Stimulated activated CD4-positive, alpha-beta T cell treated with anti-CD3 and anti-CD28 coated beads, TNF-alpha, amount 100 ng/mL, for 1 hour (primary cell): ENCODE data around the gene RBM10.

ENCODE experiments used
- DNase-seq, 3 donors: peaks; one replicate each; pipeline ENCODE4 v3.0.0-alpha.2; 2020; ENCODE audit warnings: low read depth in 3 of 3, low spot score in 1 of 3

Gene RBM10

DNA sequence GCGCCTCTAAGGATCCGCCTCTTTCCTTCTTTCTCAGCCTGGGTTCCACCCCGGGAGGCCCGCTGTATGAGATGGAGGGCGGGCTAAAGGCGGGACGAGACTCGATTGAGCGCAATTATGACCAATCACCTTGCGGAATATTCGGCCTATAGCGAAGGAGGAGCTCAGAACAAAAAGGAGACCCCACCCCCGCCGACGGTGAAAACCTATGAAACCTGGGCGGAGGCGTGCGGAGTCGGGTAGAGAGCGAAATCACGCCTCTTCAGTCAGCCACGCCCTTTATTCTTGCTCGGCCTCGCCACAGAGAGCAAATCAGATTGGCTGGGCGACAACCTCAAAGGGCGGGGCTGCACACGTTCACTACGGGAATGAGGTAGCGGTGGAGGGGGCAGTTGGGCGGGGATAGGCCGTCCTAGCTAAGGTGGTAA, 72.8 kb downstream of the RBM10 start:
- DNase-seq = peak; percentile 87 to 95 (median 90)

DNA sequence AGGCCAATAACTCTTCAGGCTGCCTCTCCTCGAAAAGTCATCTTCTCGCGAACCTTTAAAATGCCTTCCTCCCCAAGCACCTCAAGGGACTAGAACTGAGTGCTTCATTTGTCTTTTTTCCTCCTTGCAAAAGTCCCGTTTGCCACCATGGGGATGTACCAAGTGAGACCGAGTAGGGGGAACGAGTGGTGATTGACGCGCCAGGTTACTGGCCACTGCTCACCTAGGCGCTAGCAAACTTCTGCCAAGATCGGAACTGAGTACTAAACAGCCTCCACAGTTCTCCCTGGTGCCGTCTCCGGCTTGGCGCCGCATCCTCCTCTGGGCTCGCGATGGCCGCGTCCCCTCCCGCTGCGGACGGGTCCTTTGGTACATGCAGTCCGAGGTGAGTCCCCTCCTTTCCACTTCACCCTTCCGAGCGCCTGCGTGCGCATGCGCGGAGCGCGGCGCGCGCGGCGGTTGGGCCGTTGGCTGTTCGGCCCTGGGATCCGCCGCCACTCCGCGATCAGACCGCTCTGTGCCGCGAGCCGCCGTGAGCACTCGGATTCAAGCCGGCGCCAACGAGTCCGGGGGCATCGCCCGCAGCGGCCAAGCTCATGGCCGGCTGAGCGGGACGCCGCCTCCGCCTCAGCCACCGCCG, 73.4 kb downstream of the RBM10 start, which contains the start of gene CDK16:
TSS of gene CDK16 (plus strand) at position 402 of the 640 bp plus-strand sequence. CDS start 4,877 bp downstream, outside the sequence.
- DNase-seq = peak in 2 of 3 donors; percentile 48 to 71

DNA sequence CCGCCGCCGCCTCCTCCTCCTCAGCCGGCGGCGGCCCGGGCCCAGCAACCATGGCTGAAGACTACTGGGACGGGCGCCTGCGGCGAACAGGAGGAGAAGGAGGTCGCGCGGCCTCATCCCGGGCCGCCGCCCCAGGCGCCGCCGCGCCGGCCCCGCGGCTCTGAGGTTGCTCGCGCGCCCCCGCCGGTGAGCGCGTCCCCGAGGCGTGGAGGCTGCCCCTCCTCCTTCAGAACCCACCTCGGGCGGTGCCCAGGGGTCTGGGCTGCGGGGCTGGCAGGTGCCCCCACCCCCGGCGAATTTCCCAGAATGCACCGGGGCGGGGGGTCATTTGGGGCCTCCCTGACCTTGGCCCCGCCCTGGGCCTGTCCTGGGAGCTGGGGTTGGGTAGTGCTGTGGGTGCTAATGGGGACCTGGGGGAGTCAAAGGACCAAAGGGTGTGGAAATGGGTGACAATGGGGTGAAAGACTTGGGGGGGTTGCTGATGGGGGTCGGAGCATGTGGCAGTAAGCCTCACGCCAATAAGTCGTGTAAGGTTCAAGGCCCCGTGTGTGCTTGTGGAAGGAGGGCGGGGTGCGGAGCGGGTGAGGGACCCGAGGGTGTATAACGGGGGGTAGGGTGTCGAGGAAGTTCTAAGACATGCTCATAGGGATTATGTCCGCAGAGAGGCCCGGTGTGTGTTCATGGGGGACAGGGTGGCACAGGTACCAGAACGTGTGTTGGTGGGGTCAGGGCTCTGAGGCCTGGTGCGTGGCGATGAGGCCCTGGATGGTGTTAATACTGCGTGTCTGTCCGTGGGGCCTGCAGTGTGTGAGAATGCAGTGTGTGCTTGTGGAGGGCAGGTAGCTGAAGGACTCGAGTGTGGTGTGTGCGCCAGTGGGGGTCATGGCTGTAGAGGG, 74.1 kb downstream of the RBM10 start:
- peak in 1 of 3 donors; percentile 40 for DNase-seq

DNA sequence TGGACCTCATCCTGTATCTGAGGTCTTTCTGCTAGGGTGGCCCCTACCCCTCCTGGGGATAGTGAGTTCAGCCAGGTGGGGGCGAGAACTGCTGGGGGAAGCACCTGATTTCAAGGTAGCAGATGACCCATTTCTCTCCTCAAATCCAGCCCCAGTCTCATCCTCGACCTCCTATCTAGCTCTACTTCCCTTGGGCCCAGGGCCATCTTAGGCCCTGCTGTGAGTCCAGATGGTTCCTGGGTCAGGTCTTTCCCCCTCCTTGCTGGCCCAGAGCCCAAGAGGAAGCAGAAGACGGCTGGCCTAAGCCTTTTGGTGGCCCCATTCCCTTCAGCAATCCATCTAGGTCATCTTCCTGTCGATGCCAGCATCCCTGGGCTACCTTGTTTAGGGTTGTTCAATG, 76.7 kb downstream of the RBM10 start:
- DNase-seq = no peak

DNA sequence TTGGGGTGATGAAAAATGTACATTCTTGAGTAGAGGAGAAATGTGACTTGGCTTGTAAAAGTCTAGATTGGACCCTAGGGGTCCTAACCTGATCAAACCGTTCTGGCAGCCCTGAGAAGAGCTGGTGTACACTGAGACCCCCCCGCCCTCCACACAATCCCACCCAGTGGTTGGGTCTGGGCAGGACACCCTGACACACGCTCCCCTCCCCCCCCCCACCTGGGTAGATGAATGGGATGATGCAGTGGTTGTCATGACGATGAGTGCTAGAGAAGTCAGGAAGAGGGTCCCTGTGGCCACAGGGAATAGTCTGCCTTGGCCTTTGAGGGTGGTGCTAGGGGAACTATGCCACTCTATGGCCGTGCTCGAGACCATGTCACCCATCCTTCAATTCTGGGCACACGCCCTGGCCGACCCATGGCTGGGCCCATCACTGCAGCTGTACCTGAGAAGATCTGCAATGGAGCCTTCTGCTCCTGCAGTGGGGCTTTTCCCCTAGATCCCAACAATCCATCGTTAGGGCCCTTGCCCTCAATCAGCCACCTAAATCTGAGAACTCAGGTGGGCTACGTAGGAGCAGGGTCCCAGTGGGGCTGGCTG, 77.8 kb downstream of the RBM10 start:
- no peak for DNase-seq

DNA sequence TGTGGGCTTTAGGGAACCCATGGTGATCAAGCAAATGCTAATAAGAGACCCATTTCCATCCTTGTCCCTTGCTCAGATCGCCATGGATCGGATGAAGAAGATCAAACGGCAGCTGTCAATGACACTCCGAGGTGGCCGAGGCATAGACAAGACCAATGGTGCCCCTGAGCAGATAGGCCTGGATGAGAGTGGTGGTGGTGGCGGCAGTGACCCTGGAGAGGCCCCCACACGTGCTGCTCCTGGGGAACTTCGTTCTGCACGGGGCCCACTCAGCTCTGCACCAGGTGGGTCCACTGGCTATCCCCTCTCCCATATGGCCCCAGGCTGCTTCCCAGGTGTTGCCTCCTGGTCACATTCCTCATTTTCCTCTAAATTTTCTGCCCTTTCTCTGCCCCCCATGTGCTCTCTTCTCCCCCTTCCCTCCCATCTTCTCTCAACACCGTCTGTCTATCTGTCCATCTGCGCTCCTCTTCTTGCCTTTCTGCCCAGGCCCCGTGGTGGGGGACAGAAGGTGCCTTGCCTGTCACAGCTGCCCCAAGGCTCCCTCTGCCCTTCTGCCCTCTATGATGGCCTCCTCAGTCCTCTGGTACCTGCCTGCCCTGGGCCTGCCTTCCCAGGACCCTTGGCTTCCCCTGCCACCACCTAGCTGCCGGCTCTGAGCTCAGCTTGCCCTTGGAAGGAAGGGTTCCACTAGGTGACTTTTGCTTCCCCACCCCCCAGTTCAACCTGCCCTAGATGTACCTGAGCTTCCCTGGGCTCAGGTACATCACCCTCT, 78.6 kb downstream of the RBM10 start:
- DNase-seq = no peak

DNA sequence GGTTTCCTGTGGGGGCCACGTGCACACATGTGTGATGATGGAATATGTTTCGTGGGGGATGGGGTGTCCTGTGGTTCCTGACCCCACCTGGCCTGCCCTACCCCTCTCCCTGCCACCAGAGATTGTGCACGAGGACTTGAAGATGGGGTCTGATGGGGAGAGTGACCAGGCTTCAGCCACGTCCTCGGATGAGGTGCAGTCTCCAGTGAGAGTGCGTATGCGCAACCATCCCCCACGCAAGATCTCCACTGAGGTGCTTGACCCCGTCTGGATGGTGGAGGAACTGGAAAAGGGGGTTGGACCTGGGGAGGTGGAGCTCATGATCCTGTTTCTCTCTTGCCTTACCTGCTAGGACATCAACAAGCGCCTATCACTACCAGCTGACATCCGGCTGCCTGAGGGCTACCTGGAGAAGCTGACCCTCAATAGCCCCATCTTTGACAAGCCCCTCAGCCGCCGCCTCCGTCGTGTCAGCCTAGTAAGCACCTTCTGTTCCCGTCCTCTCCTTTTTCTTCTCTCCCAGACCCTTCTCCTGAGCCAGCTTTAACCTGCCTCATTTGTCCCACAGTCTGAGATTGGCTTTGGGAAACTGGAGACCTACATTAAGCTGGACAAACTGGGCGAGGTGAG, 79.4 kb downstream of the RBM10 start:
- no peak for DNase-seq

DNA sequence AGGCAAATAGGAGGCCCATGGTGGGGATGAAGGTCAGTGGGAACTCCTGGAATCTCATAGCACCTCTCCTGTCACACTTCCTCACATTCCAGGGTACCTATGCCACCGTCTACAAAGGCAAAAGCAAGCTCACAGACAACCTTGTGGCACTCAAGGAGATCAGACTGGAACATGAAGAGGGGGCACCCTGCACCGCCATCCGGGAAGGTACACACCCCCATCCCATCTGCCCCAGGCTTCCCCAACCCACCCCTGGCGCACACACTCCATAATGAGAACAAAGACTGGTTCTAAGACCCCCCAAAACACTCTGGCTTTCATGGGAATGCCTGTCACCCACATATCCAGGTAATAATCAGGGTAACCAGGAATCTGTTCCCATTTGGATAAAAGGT, 79.9 kb downstream of the RBM10 start:
- no peak for DNase-seq

DNA sequence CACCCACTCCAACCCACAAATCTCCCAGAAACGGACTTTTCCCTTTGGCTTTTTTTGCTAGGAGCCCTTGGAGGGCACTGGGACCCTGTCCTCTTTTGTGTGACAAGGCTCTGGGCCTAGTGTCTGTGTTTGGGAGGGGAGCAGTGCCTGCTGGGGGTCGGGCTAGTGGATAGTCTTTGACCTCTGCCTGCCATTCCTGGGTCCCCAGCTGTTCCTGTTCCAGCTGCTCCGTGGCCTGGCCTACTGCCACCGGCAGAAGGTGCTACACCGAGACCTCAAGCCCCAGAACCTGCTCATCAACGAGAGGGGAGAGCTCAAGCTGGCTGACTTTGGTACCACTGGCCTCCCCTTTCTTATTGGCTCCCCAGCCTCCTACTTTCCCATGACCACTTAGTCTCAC, 81.0 kb downstream of the RBM10 start:
- no peak for DNase-seq

DNA sequence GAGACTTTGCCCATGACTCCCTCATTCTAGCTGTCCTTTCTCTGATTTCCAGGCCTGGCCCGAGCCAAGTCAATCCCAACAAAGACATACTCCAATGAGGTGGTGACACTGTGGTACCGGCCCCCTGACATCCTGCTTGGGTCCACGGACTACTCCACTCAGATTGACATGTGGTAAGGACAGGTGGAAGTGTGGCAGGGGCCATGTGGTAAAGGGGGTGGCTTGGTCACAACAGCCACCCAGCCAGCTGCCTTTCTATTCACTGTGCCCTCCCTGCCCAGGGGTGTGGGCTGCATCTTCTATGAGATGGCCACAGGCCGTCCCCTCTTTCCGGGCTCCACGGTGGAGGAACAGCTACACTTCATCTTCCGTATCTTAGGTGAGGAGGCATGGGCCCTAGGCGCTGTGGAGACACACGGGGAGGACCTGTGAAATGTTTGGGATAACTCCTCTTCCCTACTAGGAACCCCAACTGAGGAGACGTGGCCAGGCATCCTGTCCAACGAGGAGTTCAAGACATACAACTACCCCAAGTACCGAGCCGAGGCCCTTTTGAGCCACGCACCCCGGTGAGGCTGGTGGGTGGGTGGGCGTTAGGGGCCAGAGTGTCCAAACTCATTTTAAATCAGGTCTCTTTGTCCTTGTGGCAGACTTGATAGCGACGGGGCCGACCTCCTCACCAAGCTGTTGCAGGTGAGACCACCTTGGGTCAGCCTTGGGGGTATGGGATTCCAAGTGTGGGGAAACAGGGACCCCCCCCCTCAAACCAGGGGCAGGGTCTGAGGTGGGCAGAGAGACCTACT, 81.7 kb downstream of the RBM10 start:
- DNase-seq = no peak

DNA sequence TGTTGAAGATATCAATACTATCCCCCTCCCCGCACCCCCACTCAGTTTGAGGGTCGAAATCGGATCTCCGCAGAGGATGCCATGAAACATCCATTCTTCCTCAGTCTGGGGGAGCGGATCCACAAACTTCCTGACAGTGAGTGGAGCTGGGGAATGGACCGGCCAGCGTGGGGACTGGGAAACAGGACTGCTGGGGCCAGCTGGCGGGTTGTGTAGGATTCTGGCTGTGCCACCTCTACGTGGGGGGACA, 82.2 kb downstream of the RBM10 start:
- DNase-seq = no peak

DNA sequence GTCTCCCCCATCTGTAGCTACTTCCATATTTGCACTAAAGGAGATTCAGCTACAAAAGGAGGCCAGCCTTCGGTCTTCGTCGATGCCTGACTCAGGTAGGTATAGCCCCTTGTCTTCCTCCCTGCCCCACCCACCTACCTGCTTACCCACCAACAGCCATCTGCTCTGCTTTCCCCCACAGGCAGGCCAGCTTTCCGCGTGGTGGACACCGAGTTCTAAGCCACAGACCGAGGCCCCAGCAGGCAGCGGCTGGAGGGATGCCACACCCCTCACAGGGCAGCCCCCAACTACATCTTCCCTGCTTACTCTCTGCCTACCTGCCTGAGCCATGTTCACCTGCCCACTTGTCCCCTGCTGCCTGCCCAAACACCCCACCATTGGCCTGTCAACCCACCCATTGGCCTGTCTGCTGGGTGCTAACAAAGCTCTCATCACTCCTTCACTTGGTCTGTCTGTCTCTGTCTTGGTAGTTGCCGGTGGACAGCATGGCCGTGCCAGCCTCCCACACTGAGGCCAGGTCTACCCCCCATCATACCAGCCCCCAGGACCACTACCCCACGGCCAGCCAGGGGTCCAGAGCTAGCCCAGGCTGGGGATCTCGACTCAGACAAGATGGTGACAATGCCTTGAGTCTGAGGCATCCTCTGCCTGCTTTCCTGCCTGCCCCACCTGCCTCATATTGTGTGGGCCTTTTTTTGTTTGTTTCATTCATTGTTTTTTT, 83.7 kb downstream of the RBM10 start:
- no peak for DNase-seq

DNA sequence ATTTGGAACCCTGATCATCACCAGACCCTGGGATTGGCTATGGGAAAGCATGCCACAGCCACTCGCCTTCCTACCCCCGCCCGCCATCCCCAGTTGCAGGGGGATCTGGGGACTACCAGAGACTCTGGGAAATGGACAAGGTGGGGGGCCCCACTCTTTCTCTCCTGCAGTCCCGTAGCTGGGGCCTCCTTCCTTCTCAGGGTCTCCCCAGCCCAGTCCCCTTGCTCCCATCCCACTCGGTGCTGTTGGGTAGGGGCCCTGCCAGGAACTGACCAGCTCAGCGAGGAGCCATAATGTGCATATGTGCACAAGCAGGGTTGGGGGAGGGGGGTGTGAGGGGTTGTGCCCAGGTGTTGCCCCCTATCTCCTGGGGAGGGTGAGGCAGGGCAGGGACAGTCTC, 84.4 kb downstream of the RBM10 start:
- DNase-seq = no peak

DNA sequence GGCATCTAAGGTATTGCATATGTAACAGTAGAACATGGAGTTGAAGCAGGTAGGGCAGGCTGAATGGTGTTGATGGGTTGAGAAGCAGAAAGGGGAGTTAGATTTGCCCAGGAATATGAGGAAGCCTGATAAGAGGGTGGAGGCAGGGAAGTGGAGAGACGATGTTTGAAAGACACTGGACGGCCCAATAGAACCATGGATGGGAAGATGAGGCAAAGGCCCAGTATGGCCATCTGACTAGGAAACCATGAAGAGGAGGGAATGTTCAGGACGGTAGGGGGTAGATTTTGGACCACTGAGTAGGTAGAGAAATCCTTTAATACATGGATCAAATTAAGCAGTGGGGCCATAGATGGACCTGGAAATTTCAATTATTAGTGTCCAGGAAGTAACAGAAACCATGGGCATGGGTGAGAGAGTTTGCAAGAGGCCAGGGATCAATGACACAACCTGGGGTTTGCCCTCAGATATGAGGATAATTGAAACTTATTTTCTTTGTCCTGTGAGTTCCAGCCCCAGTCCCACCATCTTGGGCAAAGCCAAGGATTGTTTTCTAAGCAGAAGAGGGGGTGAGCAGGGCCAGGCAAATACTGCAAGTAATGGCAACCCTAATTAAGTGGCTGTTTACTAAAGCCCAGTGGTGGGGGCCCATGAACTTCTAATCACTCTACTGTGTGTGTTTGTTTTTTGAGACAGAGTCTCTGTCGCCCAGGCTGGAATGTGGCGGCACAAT, 85.3 kb downstream of the RBM10 start:
- no peak for DNase-seq

DNA sequence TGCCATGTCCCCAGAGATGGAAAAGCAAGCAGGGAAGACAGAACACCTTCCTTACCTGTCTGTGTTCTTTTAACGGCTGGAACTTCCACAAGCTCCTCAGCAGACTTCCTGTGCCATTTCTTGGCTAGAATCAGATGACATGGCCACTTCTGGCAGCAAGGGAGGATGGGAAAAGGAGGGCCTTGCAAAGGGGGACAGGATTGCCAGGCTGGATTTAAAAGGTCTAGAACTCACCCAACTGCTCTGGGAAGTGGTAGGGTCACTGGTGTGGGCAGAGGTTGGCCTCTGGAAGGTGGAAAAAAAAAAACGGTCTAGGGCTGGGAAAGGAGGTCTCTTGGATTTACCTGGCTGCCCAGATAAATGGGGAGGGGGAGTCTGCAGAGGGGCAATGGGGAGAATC, 86.1 kb downstream of the RBM10 start:
- no peak for DNase-seq

DNA sequence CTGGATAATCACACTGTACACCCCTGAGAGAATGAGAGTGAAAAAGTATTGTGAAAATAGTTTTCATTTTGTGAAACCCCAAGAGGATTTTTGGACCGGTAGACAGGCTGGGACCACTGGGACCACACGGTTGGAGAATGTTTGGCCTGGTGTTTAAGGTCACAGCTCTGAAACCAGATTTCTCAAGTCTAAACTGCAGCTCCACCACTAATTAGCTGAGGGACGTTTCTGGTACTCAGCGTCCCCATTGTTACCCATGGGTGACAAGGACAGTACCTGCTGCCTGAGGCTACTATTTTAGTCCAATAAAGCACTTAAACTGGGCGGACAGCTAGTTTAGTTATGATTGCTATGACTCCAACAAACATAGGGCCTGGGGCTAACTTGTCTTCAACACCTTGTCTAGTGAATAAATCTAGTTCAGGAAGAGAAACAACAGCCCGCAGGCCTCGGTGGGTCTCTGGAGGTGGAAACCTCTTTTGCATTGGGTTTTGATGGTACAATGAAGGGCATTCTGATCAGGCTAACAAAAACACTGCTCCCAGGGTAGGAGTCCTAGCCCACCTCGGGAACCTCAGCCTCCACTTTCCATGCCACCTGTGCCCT, 87.3 kb downstream of the RBM10 start:
- no peak for DNase-seq

DNA sequence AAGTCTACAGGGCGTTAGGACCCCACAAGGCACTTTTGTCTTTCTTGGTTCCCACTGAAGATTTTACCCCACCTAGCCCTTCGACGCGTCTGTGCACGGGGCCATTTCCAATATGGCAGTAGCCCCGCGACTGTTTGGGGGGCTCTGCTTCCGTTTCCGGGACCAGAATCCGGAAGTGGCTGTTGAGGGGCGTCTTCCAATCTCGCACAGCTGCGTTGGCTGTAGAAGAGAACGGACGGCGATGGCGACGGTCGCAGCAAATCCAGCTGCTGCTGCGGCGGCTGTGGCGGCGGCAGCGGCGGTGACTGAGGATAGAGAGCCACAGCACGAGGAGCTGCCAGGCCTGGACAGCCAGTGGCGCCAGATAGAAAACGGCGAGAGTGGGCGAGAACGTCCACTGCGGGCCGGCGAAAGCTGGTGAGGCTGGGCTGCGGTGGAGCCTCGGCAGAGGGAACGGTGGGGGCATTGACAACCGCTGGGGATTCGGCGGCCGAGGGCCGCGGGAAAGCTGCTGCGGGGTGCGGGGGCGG, 87.8 kb downstream of the RBM10 start, which contains the start of gene USP11:
TSS of gene USP11 (plus strand) at position 207 of the 530 bp plus-strand sequence. CDS start at position 242, 35 bp downstream.
- no peak for DNase-seq
